ENCODE data around the gene B3GNT4. TPM values are rescaled to one million over a fixed set of nuclear protein-coding genes. Genes with fewer than 3 reads are reported as not detected.
A peak's percentile ranks its signal among the peaks of the same experiment; 100 is the strongest.

The B3GNT4 gene
- total and polyA plus RNA-seq, 2 donors (not counting 1 experiment from before 2014, with no cell fraction given), result not detected

- peaks cover 12% of the 10 kb centered on the region for H3K4me1 Mint-ChIP-seq
- H3K9me3 Mint-ChIP-seq (ENCODE audit: insufficient read depth), result no peaks in the 10 kb centered on the region
- peak overlapping the region; percentile 88 for H3K4me3 Mint-ChIP-seq
- Histone ChIP-seq H3K4me1 (ENCODE audit: control insufficient read depth in 2 of 2, insufficient read depth in 2 of 2, low read length in 2 of 2) (peaks cover 13 to 14% of the 10 kb centered on the region in 2 donors), H3K9ac (ENCODE audit: low read length) (no peak overlapping the region), H2AFZ (ENCODE audit: insufficient read depth, low read depth, low read length, poor library complexity, severe bottlenecking) (no peak overlapping the region), H3K9me3 (ENCODE audit: control extremely low read depth in 1 of 3, control insufficient read depth in 2 of 3, insufficient read depth in 1 of 3, low read length in 2 of 3) (peaks cover 0 to 13% (median 0%) of the 10 kb centered on the region in 3 donors), H3K4me3 (ENCODE audit: control extremely low read depth in 1 of 5, extremely low read depth in 1 of 5, insufficient read depth in 1 of 5, low read depth in 2 of 5, low read length in 4 of 5) (no peak overlapping the region), H4K20me1 (ENCODE audit: control insufficient read depth, insufficient read depth, low read length, poor library complexity, severe bottlenecking) (no peaks in the 10 kb centered on the region), H3K79me2 (ENCODE audit: control insufficient read depth, insufficient read depth, low read length) (no peaks in the 10 kb centered on the region), H3K36me3 (replicated peaks in 1 of 2; ENCODE audit: control extremely low read depth in 1 of 2, control insufficient read depth in 1 of 2, extremely low read depth in 1 of 2, insufficient read depth in 2 of 2, low read length in 1 of 2) (peaks cover 0 to 31% of the 10 kb centered on the region in 2 experiments), H3K27me3 (replicated peaks in 1 of 4; ENCODE audit: control extremely low read depth in 1 of 4, control insufficient read depth in 3 of 4, insufficient read depth in 4 of 4, low read length in 3 of 4) (peaks cover 0 to 41% (median 20%) of the 10 kb centered on the region in 4 experiments), H3K4me2 (replicated peaks; ENCODE audit: low read depth, low read length, poor library complexity, severe bottlenecking) (no peak overlapping the region), H3K27ac (ENCODE audit: low read length in 2 of 2) (no peak overlapping the region)
- ChIA-PET CTCF (interaction anchor here (1.0 to 1.2 kb wide), 2 partner anchors 15 to 82 kb away, joined by 3 to 4 read pairs; no protein-coding TSS in a partner anchor), POLR2A (interaction anchor here (0.6 kb wide), 1 partner anchor 17 kb away, joined by 3 read pairs; no protein-coding TSS in a partner anchor)
- ATAC-seq (ENCODE audit: low read depth) (no peak), DNase-seq (peak; percentile 34)
- H3K27me3 Mint-ChIP-seq, result peaks cover 17% of the 10 kb centered on the region
- peak overlapping the region; percentile 62 for H3K27ac Mint-ChIP-seq
- TF ChIP-seq, protein P1, sequence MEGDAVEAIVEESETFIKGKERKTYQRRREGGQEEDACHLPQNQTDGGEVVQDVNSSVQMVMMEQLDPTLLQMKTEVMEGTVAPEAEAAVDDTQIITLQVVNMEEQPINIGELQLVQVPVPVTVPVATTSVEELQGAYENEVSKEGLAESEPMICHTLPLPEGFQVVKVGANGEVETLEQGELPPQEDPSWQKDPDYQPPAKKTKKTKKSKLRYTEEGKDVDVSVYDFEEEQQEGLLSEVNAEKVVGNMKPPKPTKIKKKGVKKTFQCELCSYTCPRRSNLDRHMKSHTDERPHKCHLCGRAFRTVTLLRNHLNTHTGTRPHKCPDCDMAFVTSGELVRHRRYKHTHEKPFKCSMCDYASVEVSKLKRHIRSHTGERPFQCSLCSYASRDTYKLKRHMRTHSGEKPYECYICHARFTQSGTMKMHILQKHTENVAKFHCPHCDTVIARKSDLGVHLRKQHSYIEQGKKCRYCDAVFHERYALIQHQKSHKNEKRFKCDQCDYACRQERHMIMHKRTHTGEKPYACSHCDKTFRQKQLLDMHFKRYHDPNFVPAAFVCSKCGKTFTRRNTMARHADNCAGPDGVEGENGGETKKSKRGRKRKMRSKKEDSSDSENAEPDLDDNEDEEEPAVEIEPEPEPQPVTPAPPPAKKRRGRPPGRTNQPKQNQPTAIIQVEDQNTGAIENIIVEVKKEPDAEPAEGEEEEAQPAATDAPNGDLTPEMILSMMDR (IDR thresholded peaks at IDR 0.05), result no peak
- intact Hi-C loops (cut with micrococcal nuclease), result no loop called here
- WGBS (ENCODE audit: insufficient coverage), result 65% methylated on average over 19 of the region's 23 CpGs
Observed at GRCh38 chr12:122205053-122205925, 1.8 kb downstream of the B3GNT4 start.

GRCh38 chr12:122206111-122206881 is 2.8 kb downstream of the B3GNT4 start:
- Mint-ChIP-seq H3K9me3 (ENCODE audit: insufficient read depth) (no peaks in the 10 kb centered on the region), H3K27ac (no peak overlapping the region), H3K4me3 (no peak overlapping the region), H3K27me3 (peaks cover 16% of the 10 kb centered on the region), H3K4me1 (peaks cover 12% of the 10 kb centered on the region)
- WGBS (ENCODE audit: insufficient coverage), result 88% methylated on average over 26 of the region's 27 CpGs
- POLR2A ChIA-PET, result no interaction called here
- H3K9ac ChIP-seq (ENCODE audit: low read length), result no peak overlapping the region
- H3K4me1 ChIP-seq (ENCODE audit: control insufficient read depth in 2 of 2, insufficient read depth in 2 of 2, low read length in 2 of 2), result peaks cover 13 to 14% of the 10 kb centered on the region in 2 donors
- intact Hi-C loops (cut with micrococcal nuclease), result no loop called here
- H4K20me1 ChIP-seq (ENCODE audit: control insufficient read depth, insufficient read depth, low read length, poor library complexity, severe bottlenecking), result no peaks in the 10 kb centered on the region
- H3K36me3 ChIP-seq (replicated peaks in 1 of 2; ENCODE audit: control extremely low read depth in 1 of 2, control insufficient read depth in 1 of 2, extremely low read depth in 1 of 2, insufficient read depth in 2 of 2, low read length in 1 of 2), result peaks cover 0 to 31% of the 10 kb centered on the region in 2 experiments
- H3K27ac ChIP-seq (ENCODE audit: low read length in 2 of 2), result no peak overlapping the region
- H3K9me3 ChIP-seq (ENCODE audit: control extremely low read depth in 1 of 3, control insufficient read depth in 2 of 3, insufficient read depth in 1 of 3, low read length in 2 of 3), result peaks cover 0 to 8% (median 0%) of the 10 kb centered on the region in 3 donors
- H3K27me3 ChIP-seq (replicated peaks in 1 of 4; ENCODE audit: control extremely low read depth in 1 of 4, control insufficient read depth in 3 of 4, insufficient read depth in 4 of 4, low read length in 3 of 4), result peaks cover 0 to 34% (median 14%) of the 10 kb centered on the region in 4 experiments
- CTCF ChIA-PET, result no interaction called here
- ATAC-seq (ENCODE audit: low read depth), result no peak
- H3K4me3 ChIP-seq (ENCODE audit: control extremely low read depth in 1 of 5, extremely low read depth in 1 of 5, insufficient read depth in 1 of 5, low read depth in 2 of 5, low read length in 4 of 5), result no peak overlapping the region
- no peak overlapping the region for H3K4me2 ChIP-seq (replicated peaks; ENCODE audit: low read depth, low read length, poor library complexity, severe bottlenecking)
- no peak for DNase-seq
- H2AFZ ChIP-seq (ENCODE audit: insufficient read depth, low read depth, low read length, poor library complexity, severe bottlenecking), result no peak overlapping the region
- TF ChIP-seq, protein P1 (IDR thresholded peaks at IDR 0.05), result no peak
- TF ChIP-seq EZH2 (IDR thresholded peaks at IDR 0.05; ENCODE audit: borderline replicate concordance, insufficient read depth, low read depth, low read length, poor library complexity, severe bottlenecking), result no peak
- H3K79me2 ChIP-seq (ENCODE audit: control insufficient read depth, insufficient read depth, low read length), result no peaks in the 10 kb centered on the region
